NCI-H1436 (cell line): ENCODE measurements around the gene ZNF281.
"Not testable (repeated sequence)": the region's sequence is repeated elsewhere in the genome, so short reads cannot be mapped to it uniquely, and the experiment has no call there.

Experiments used
- DNase-seq: peaks from one replicate; lab custom pipeline; 2025; lab: John Stamatoyannopoulos, UW

ZNF281 gene

DNA sequence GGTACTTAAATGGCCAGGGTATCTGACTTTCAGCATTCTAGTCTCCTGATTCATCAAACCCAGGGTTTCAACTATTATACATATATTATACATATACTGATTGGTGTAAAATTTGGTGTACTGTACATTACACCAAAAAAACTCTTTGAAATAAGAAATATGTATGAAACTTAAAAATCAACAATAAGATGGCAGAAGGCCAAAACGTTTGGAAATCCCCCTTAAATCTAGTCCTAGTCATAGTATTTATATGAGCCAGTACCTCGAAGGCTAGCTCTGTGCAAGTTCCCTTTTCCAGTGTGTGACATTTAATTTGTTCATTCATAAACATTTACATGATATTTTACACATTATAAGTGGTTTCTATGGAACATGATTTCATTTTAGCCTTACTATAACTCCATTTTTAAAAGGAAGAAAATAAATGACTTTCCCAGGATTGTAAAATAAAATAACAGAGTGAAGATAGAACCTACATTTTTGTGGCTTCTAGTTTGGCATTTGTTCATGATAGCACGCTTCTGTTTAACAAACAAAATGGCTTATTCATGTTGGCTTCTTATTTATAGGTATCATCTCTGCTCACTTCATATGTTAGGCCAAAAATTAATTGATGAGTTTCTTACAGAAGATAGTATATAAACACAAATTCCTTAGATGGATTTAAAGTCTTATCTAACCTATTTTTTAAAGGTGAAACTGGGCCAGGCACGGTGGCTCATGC lies 18.8 kb upstream of the ZNF281 start:
- DNase-seq, result no peak

DNA sequence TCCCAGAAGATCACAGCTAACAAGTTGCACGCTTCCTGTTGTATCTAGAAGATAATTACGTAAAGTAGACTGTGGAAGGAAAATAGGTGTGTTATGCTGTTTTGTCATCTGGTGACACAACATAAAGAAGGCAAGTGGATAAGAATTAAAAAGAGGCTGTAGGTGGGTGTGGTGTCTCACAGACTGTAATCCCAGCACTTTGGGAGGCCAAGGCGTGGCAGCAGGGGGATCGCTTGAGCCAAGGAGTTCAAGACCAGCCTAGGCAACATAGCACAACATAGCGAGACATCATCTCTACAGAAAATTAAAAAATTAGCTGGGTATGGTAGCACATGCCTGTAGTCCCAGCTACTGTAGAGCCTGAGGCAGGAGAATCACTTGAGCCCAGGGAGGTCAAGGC lies 17.9 kb upstream of the ZNF281 start:
- no peak for DNase-seq

DNA sequence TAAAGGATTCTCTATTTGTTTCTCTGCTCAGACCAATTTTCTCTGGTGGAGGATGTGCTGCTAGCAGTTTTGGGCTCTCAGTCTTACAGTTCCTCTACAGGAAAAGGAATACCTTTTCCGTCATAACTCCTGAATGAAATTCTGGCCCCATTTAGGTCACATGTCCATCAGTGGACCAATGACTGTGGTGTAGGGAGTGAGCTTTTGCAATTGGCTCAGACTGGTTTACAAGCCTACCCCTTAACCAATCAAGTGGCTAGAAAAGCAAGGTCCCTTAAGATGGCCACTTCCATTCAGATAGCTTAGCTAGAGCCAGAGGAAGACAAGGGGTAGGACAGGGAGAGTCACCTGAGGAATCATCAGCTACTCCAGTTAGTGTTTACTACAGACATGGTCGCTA lies 16.4 kb upstream of the ZNF281 start:
- no peak for DNase-seq

DNA sequence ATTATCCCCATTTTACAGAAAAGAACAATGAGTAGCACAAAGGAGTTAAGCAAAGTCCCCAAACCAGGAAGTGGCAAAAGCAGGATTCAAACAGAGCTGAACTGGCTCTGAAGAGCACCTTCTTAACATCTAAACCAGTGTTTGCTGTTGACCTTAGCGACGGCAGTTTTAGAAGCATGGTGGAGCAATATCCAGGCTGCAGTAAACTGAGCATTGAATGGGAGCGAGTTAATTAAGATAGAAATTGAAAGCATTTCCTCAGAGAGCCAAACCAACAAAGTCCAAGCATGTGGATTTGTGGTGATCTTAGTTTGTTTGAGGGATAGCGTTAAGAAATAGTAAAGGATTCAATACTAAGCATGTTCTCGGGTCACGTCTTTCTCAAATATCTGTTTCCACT lies 13.4 kb upstream of the ZNF281 start:
- DNase-seq, result no peak

DNA sequence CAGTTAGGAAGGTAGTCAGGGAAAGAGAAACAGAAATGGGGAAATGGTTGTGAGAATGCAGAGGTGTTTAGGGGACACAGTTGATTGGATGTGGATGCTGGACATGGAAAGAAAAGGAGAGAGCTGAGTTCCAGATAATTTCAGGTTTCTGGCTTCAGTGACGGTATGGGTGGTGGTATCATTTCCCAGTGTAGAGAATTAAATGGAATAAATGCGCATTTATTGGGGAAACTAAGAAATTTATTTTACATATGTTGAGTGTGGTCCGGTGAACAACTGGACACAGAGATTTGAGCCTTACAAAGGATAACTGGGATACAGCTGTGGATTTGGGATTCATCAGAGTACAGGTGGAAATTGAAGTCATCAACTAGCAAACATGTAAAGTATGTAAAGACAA lies 12.4 kb upstream of the ZNF281 start:
- no peak for DNase-seq

DNA sequence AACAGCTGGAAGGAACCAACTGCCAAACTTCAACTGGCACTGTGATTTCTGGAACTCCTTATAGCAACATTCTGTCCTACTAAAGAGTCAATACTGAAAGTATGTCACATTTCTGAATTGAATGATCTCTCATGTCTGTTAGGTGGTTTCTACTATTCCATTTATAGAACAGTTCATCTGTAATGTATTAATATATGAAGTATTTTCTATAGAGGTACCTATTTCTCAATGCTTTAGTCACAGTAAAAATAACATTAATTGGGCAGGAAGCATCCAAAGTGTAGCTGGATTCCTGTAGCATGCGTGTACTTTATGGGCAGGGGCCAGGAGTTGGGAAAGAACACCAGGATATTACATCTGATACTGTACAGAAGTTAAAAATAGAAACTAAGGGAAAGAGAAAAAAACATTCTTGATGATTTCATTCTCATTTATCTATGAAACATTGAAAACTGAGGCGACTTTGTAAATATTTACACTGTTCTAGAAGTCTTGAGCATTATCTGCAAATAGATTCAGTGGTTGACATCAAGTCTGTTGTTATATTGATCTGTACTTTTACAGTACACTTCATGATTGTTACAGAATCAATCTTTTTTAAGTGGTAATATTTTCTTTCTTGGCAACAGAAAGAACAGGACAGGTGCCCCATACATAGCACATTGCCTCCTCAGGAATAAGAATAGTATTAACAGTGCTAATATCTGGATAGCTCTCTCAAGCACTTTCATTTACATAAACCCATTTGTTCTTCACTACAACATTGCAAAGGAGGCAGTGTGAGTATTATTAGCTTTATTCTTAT lies 6.2 kb upstream of the ZNF281 start:
- DNase-seq, result no peak

DNA sequence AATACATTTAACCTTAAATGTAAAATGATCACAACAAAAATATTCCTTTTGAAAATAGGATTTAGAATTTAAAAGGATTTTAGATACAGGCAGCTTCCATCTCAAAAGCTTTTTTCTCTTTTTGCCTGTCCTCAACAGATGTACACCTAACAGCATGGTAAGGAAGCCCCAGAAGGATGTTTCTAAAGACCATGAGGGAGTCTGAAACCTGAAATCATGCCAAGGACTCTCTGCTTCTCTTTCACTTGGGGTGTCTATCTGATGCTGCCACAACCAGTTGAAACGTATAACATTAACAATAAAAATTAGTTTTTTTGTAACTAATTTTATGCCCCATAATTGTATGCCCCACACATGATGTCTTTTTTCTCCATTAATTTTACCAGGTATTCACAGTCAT lies 5.4 kb upstream of the ZNF281 start:
- DNase-seq, result no peak

DNA sequence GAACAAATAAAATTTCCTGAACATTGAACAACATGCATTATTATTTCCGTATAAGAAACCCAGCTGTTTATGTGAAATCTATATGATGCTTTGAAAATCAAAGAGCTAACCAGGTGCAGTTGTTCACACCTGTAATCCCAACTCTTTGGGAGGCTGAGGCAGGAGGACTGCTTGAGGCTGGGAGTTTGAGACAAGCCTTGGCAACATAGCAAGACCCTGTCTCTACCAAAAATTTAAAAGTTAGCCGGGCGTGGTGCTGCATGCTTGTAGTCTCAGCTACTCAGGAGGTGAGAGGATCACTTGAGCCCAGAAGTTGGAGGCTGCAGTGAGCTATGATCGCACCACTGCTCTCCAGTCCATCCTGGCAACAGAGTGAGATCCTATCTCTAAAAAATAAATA lies 4.8 kb upstream of the ZNF281 start:
- no peak for DNase-seq

DNA sequence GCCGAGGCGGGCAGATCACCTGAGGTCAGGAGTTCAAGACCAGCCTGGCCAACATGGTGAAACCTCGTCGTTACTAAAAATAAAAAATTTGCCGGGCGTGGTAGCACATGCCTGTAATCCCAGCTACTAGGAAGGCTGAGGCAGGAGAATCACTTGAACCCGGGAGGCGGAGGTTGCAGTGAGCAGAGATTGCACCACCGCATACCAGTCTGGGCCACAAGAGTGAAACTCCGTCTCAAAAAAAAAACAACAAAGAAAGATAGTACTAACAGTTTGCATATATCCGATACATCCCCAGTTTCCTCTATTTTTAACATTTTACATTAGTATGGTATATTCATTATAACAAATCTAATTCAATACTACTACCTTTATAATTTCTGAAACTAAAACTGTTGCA lies 3.9 kb upstream of the ZNF281 start:
- DNase-seq, result not testable (repeated sequence)

DNA sequence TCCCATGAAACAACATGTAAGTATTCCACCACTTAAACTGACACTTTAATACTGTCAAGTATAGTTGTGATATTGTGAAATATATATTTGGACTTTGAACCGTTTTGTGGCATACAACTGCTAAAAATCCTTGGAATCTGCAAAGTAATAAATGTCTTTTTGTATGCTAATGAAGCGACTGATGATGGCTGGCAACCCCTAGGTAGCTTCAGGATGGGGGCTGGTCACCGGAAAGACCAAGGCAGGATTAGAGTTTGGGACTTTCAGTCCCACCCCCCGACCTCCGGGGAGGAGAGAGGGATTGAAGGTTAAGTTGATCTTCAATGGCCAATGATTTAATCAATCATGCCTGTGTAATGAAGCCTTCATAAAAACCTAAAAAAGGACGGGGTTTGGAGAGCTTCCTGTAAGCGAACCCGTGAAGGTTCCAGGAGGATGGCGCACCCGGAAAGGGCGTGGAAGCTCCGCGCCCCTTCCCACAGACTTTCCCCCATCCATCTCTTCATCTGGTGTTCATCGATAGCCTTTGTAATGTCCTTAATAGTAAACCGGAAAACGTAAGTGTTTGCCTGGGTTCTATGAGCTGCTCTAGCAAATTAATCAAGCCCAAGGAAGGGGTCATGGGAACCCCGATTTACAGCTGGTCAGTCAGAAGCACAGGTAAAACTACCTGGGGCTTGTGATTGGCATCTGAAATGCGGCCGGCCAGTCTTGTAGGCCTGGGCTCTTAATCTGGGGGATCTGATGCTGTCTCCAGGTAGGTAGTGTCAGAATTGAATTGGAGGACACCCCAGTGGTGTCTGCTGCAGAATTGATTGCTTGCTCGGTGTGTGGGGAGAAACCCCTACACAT lies 1.8 kb upstream of the ZNF281 start:
- no peak for DNase-seq

DNA sequence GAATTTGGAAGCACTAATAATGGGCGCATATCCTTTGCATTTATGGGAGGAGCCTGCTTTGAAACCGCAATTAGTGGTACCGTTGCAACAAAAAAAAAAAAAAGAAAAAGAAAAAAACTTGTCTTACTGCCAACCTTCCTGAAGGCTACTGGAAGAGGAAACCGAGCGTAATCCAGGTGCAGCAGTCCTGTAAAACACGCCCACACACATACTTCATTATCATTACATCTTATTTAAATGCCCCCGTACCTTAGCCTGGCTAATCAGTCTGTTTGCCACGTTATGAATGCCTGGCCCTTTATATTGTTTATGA lies 686 bp upstream of the ZNF281 start:
- peak; percentile 77 for DNase-seq

DNA sequence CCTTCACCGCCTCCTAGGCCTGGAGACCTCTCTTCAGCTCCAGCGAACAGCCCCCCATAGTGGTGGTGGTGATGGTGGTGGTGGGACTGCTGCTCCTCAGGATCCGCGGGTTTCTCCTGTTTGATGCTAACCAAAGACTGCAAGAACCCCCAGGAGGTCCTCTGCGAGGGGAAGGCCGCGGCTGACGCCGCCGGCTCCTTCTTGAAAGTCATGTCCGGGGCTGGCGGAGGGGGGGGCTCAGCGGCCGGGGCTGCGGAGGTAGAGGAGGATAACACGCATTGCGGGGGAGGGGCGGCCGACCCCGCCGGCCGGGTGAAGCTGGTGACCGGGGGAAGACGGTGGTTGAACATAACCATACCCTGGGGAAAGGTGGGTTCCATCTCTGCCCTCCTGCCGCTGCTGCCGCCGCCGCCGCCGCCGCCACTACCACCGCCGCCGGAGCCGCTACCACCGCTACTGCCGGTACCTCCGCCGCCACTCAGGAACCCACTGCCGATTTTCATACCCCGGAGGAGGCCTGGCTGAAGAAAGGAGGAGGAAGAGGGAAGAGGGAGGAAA lies 554 bp downstream of the ZNF281 start:
- no peak for DNase-seq

DNA sequence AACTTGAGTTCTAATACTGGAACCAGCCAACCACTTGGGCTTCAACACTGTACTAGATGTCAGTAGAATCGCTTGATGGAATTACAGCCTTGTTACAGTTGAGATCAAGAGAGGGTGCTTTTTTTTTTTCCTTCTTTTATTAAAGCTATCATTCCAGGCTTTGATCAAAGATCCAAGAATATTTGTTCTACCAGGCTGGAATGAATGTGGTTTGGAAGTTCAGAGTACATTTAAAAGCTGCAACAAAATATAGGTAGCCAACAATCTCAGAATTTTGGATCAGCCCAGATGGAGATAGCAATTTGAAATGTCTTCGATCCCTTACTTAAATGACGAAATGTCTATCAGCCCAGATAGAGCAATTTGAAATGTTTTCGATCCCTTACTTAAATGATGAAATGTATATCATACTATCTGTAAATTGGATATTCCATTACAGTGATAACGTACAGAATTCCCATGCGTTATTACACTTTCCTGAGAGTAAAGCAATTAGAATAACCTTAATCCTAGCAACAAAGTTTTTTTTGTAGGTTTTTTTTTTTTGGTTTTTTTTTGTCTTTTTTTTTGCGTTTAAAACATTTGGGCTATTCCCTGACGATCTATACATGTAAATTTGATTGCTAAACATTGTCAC lies 3.6 kb downstream of the ZNF281 start:
- no peak for DNase-seq

DNA sequence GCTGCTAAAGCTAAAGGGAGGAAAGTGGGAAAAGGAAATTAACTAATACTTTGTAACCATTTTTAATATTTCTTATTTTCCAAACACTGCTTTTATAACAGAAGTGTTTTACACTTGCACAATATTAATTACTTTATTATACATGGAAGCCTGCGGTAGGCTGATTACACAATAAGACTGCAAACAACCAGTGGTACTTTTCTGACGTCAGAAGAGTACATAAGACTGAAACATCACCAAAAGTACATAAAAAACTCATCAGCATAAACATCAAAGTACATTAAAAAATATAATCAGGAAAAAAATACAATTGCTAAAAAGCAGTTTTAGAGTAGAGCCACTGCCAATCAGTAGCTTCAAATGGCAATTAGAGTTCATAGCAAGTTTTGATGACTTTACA lies 4.6 kb downstream of the ZNF281 start:
- DNase-seq, result no peak

DNA sequence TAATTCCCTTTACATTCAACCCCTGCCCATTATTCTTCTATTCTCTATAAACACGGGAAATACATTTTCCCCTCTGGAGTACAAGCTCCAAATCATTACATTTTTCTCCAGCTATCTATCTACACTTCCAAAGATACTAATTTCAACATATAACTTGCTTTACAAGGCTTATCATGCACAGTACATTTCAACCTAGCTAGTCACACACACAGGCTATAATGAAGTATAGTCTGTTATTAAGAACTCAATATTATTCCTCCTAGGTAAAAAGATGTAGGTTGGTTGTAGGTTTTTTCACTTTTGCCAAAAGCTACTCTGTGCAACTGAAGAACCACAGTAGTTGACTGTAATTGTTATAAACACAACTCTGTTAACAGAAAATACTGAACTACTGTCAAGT lies 8.1 kb downstream of the ZNF281 start:
- DNase-seq, result no peak

DNA sequence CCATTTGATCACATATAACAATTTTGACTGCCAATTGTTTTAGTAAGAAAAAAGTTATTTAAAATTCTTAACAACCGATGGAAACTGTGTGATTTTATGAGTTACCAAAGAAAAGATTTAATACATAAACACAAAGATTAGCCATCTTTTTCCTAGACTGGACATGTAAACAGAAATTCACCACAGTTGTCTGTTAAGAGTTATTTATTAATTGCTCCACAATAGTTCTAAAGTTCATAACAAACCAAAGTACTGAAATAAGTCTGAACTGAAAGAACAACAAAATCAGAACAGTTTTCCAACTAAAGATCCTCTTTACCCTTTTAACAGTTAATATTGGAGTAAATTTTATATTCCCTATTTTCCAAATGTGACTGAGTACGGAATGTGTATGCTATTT lies 8.6 kb downstream of the ZNF281 start:
- DNase-seq, result no peak

DNA sequence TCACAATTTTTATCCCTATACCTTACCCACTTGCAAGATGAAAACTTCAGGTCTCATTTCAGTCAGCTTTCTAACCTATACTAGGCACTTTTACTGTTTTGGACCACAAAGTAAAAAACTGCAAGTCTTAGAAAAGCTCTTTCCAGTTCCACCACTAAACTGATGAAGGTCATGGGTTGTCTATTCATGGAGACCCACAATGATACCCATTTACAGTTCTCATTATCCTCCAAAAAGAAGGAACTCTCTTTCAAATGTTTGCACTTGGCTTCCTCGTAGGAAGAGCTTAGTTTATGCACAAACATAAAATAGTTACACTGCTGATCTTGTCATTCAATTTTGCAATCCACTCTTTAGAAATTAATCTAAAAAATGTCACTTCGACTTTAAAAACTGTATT lies 9.3 kb downstream of the ZNF281 start:
- no peak for DNase-seq

DNA sequence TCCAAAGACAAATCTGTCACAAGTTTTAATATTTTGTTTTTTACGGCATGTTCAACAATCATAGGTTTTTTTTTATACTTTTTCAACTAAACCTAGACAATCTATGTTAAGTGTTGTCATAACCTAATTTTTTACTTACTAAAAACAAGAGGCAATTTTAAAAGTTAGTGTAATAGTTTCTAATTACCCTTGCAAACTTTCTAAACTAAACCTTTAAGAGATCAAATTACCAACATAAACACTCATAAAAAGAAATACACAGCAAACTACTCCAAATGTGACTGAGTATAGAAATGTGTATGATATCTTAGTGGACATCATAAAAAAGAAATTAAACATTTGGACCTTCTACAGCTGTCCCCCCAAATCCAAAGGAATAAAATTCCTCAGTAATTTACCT lies 10.0 kb downstream of the ZNF281 start:
- no peak for DNase-seq

DNA sequence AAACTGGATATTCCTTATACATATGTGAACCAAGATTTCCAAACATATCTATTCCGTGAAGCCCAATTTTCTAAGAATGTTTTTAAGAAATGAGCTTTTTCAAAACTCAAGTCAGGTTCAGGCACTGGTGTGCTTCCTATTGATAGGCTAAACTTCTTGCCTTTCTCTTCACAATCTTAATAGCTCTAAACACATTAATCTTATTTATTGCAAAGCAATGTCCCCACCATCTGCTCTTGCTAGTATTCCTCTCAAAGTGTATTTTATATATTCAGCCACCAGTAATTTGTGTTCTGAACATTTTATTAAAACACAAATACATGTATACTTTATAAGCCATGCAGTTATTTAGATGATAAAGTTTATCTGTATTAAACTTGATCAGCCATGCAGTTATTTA lies 11.5 kb downstream of the ZNF281 start:
- DNase-seq, result no peak

DNA sequence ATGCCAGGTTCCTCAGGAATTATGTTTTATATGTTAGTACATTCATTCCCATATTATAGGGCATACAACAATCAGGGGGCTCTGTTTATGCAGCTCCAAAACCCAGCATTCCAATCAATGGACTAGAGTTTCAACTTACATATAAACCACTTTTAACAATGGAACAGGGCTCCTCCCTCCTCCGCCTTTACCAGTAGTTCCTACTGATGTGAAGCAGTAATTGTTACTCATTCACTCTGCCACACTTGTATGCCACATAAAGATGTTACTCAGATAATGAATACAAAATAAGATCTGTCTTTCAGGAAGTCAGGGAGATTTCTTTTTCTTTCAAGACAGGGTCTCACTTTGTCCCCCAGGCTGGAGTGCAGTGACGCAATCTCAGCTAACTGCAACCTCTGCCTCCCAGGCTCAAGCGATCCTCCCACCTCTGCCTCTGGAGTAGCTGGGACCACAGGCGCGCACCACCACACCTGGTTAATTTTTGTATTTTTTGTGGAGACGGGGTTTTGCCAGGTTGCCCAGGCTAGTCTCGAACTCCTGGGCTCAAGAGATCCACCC lies 17.1 kb downstream of the ZNF281 start:
- no peak for DNase-seq

DNA sequence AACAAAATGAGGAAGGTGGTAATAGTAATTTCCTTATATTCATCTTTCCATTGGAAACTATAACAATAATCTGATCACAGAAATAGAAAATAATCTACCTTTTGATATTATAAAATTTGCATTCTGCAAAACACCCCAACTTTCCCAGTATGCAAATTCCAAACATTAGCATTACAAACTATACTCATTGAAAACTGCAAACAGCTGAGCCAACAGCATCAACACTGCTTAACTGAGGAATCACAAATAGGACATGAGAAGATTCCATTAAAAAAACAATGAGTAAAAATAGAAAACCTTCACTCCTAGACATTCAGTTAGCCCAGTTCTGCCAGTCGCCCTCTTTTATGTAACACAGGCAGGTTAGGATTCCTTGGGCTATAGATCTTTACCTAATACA lies 18.1 kb downstream of the ZNF281 start:
- DNase-seq, result no peak

DNA sequence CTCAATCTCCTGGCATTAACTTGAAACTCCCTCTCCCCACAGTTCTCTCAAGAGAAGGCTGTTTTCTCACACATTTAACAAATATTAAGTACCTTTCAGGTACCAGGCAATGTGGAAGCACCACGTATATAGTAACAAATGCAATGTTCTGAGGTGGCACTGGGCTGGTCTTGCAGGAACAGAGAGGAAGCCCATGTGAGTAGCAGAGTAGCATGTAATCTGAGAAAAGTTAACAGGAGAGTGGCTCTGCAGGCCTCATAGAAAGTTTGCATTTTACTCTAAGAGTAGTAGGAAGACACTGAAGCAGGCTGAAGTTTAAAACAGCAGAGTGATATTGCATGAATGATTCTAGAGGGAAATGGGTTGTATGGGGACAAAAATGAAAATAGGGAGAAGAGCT lies 21.0 kb downstream of the ZNF281 start:
- no peak for DNase-seq
